ENCODE results near the gene XK. TPM values are rescaled to one million over a fixed set of nuclear protein-coding genes. Genes with fewer than 3 reads are reported as not detected.

Gene XK
- total RNA-seq, 1 experiment from 2014 or later: 0.30 TPM

DNA sequence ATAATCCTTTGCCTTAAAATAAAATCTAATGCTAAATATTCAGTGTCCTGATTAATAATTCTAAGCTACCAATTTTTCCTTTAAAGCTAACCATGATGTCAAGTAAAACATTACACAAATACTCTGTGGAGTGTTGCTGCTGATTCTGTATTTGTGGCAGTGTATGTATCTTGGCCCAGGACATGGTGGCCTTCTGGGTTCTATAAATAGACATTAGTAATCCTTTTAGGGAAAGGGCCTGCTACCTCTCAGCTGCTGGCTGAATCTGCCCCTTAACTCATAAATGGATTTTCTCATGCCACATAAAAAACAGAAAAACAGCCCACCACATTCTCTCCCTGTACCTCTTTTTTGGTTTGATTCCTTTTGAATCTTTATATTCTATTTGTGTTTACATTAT lies 1.2 kb upstream of the XK start:
- Histone ChIP-seq H3K36me3 (ENCODE audit: insufficient read depth, low read length, poor library complexity, severe bottlenecking) (no peaks in the 10 kb centered on the region), H3K9me3 (ENCODE audit: low read depth, low read length, poor library complexity, severe bottlenecking) (no peaks in the 10 kb centered on the region), H3K27me3 (replicated peaks; ENCODE audit: insufficient read depth, low read depth, low read length, poor library complexity) (no peaks in the 10 kb centered on the region), H3K4me1 (ENCODE audit: insufficient read depth, low read length, poor library complexity, severe bottlenecking) (no peaks in the 10 kb centered on the region), H3K27ac (ENCODE audit: low read depth, low read length, poor library complexity, severe bottlenecking) (no peak overlapping the region), H3K4me3 (ENCODE audit: low read depth, low read length, poor library complexity, severe bottlenecking) (no peak overlapping the region)
- ChIA-PET CTCF (no interaction called here), POLR2A (ENCODE audit: low non-redundant PET) (no interaction called here)
- BruUV-seq (replicated peaks): no TSS peak
- TF ChIP-seq EZH2 (IDR thresholded peaks at IDR 0.05; ENCODE audit: borderline replicate concordance, low read depth, low read length, poor library complexity, severe bottlenecking): no peak
- TF ChIP-seq, protein P1, sequence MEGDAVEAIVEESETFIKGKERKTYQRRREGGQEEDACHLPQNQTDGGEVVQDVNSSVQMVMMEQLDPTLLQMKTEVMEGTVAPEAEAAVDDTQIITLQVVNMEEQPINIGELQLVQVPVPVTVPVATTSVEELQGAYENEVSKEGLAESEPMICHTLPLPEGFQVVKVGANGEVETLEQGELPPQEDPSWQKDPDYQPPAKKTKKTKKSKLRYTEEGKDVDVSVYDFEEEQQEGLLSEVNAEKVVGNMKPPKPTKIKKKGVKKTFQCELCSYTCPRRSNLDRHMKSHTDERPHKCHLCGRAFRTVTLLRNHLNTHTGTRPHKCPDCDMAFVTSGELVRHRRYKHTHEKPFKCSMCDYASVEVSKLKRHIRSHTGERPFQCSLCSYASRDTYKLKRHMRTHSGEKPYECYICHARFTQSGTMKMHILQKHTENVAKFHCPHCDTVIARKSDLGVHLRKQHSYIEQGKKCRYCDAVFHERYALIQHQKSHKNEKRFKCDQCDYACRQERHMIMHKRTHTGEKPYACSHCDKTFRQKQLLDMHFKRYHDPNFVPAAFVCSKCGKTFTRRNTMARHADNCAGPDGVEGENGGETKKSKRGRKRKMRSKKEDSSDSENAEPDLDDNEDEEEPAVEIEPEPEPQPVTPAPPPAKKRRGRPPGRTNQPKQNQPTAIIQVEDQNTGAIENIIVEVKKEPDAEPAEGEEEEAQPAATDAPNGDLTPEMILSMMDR (conservative IDR thresholded peaks at IDR 0.05; ENCODE audit: low read depth, low read length): no peak
- DNase-seq (ENCODE audit: low spot score): no peak
- intact Hi-C loops (cut with micrococcal nuclease; ENCODE audit: unreplicated experiment): no loop called here

DNA sequence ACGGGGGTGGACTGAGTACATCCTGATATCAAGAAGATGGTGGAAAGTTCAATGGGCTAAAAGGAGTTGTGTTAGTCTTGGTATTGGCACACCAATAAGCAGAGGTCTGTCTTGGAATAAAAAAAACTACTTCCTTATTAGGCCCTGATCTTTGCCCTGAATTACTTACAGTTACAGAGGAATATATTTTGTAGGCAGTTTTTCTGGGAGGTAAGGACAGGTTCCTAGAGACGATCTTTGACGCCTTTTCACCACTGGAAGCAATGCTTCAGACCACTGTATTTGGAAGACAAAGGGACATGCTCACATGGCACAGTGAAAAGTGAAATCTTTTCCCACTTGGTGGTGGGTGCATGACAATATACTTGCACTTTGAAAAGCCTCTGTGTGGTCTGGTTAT lies 618 bp upstream of the XK start:
- ChIA-PET CTCF (no interaction called here), POLR2A (ENCODE audit: low non-redundant PET) (no interaction called here)
- Histone ChIP-seq H3K36me3 (ENCODE audit: insufficient read depth, low read length, poor library complexity, severe bottlenecking) (no peaks in the 10 kb centered on the region), H3K27me3 (replicated peaks; ENCODE audit: insufficient read depth, low read depth, low read length, poor library complexity) (no peaks in the 10 kb centered on the region), H3K27ac (ENCODE audit: low read depth, low read length, poor library complexity, severe bottlenecking) (no peak overlapping the region), H3K9me3 (ENCODE audit: low read depth, low read length, poor library complexity, severe bottlenecking) (no peaks in the 10 kb centered on the region), H3K4me3 (ENCODE audit: low read depth, low read length, poor library complexity, severe bottlenecking) (peak overlapping the region; percentile 39), H3K4me1 (ENCODE audit: insufficient read depth, low read length, poor library complexity, severe bottlenecking) (no peaks in the 10 kb centered on the region)
- intact Hi-C loops (cut with micrococcal nuclease; ENCODE audit: unreplicated experiment): no loop called here
- BruUV-seq (replicated peaks): no TSS peak
- DNase-seq (ENCODE audit: low spot score): no peak
- no peak for TF ChIP-seq EZH2 (IDR thresholded peaks at IDR 0.05; ENCODE audit: borderline replicate concordance, low read depth, low read length, poor library complexity, severe bottlenecking)
- TF ChIP-seq, protein P1 (conservative IDR thresholded peaks at IDR 0.05; ENCODE audit: low read depth, low read length): no peak

DNA sequence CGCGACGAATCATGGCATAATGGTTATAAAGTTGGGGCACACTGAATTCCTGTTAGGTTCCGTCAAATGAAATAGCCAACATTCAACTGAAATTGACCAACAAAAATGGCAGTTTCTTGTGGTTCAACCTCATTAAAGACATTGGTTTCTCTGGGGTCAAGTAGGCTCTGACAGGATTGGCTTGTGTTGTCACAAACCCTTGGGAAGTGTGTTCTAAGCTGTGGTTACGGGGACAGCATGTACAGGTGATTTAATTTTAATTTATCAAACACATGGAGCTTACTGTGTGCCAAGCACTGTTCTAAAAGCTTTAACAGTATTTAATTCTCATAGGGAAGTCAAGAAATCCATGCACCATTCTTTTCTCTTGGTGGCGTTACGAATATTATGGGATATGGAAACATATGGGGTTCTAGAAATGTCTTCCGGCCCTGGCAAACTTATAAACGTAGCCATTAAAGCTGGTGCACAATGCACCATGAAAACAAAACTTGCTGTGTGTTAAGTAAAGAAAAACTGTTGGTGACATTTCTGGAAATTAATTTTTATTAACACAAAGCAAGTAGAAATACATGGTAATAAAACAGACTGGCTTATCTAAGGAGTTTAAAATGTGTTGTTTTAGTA lies 891 bp downstream of the XK start:
- no peak overlapping the region for H3K27ac ChIP-seq (ENCODE audit: low read depth, low read length, poor library complexity, severe bottlenecking)
- no peaks in the 10 kb centered on the region for H3K36me3 ChIP-seq (ENCODE audit: insufficient read depth, low read length, poor library complexity, severe bottlenecking)
- no TSS peak for BruUV-seq (replicated peaks)
- peak overlapping the region; percentile 39 for H3K4me3 ChIP-seq (ENCODE audit: low read depth, low read length, poor library complexity, severe bottlenecking)
- intact Hi-C loops (cut with micrococcal nuclease; ENCODE audit: unreplicated experiment): no loop called here
- TF ChIP-seq, protein P1 (conservative IDR thresholded peaks at IDR 0.05; ENCODE audit: low read depth, low read length): no peak
- TF ChIP-seq EZH2 (IDR thresholded peaks at IDR 0.05; ENCODE audit: borderline replicate concordance, low read depth, low read length, poor library complexity, severe bottlenecking): no peak
- no peak for DNase-seq (ENCODE audit: low spot score)
- H3K27me3 ChIP-seq (replicated peaks; ENCODE audit: insufficient read depth, low read depth, low read length, poor library complexity): no peaks in the 10 kb centered on the region
- no peaks in the 10 kb centered on the region for H3K4me1 ChIP-seq (ENCODE audit: insufficient read depth, low read length, poor library complexity, severe bottlenecking)
- POLR2A ChIA-PET (ENCODE audit: low non-redundant PET): no interaction called here
- no peaks in the 10 kb centered on the region for H3K9me3 ChIP-seq (ENCODE audit: low read depth, low read length, poor library complexity, severe bottlenecking)
- CTCF ChIA-PET: no interaction called here
